Measurements from ENCODE around the gene TRAFD1.

TRAFD1 gene

GRCh38 chr12:112117685-112118084, 7.7 kb upstream of the TRAFD1 start:
- no peak for DNase-seq (ENCODE audit: low read depth)
- H3K4me3 ChIP-seq (ENCODE audit: control insufficient read depth, low read depth, low read length), result no peak overlapping the region
- no peak for TF ChIP-seq CTCF (IDR thresholded peaks at IDR 0.05; ENCODE audit: control insufficient read depth, insufficient read depth, low read depth, low read length, missing control alignments)

- H3K4me3 ChIP-seq (ENCODE audit: control insufficient read depth, low read depth, low read length), result no peak overlapping the region
- TF ChIP-seq CTCF (IDR thresholded peaks at IDR 0.05; ENCODE audit: control insufficient read depth, insufficient read depth, low read depth, low read length, missing control alignments), result no peak
- DNase-seq (ENCODE audit: low read depth), result peak; percentile 53
Measured at GRCh38 chr12:112121780-112122565, 3.4 kb upstream of the TRAFD1 start.

- no peak for TF ChIP-seq CTCF (IDR thresholded peaks at IDR 0.05; ENCODE audit: control insufficient read depth, insufficient read depth, low read depth, low read length, missing control alignments)
- no peak overlapping the region for H3K4me3 ChIP-seq (ENCODE audit: control insufficient read depth, low read depth, low read length)
- no peak for DNase-seq (ENCODE audit: low read depth)
Measured at GRCh38 chr12:112122823-112123690, 2.3 kb upstream of the TRAFD1 start.

GRCh38 chr12:112124918-112125249, 476 bp upstream of the TRAFD1 start:
- no peak for TF ChIP-seq CTCF (IDR thresholded peaks at IDR 0.05; ENCODE audit: control insufficient read depth, insufficient read depth, low read depth, low read length, missing control alignments)
- H3K4me3 ChIP-seq (ENCODE audit: control insufficient read depth, low read depth, low read length), result no peak overlapping the region

GRCh38 chr12:112126000-112126438, 659 bp downstream of the TRAFD1 start:
- H3K4me3 ChIP-seq (ENCODE audit: control insufficient read depth, low read depth, low read length), result peak overlapping the region; percentile 89
- DNase-seq (ENCODE audit: low read depth), result no peak
- TF ChIP-seq CTCF (IDR thresholded peaks at IDR 0.05; ENCODE audit: control insufficient read depth, insufficient read depth, low read depth, low read length, missing control alignments), result no peak

More at GRCh38 chr12:112124918-112125249, 476 bp upstream of the TRAFD1 start:
- no peak for DNase-seq (ENCODE audit: low read depth)

- no peak for DNase-seq (ENCODE audit: low read depth)
- no peak overlapping the region for H3K4me3 ChIP-seq (ENCODE audit: control insufficient read depth, low read depth, low read length)
- TF ChIP-seq CTCF (IDR thresholded peaks at IDR 0.05; ENCODE audit: control insufficient read depth, insufficient read depth, low read depth, low read length, missing control alignments), result no peak
Measured at GRCh38 chr12:112126911-112127310, 1.6 kb downstream of the TRAFD1 start.

Data from AG09309 (cell line).